ENCODE measurements around the gene TUBA4A.

DNA sequence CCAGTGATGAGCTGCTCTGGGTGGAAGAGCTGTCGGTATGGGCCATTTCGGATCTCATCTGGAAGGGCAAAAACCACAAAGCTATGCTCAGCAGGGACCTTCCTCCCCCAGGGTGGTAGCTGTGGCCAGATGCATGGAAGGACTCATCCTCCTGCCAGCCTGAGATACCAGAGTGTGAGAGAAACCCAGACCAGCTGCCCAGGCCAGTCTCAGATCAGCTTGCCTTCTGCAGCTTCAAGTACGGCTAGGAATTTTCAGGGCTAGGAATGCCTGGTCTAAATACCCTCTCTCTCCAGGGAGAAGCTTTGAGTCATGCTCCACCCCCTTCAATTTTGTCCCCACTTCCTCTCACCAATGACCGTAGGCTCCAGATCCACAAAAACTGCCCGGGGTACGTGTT, 2.1 kb downstream of the TUBA4A start:
- TF ChIP-seq POLR2AphosphoS5 (IDR thresholded peaks at IDR 0.05; ENCODE audit: low read depth, low read length) (no peak; the same call in 1 of the 2 replicates), POLR2A (IDR thresholded peaks at IDR 0.05; ENCODE audit: low read depth, low read length) (no peak)

Measured in GM12892 (cell line).